CD4-positive, alpha-beta T cell treated with Interleukin-2 at 100 ng/mL for 4 hours (primary cell): Measurements from ENCODE around the gene TSPAN14.

ENCODE experiments used
- DNase-seq: peaks from one replicate; pipeline ENCODE4 v3.0.0-alpha.2; 2020; ENCODE audit warnings: low spot score

Gene TSPAN14

DNA sequence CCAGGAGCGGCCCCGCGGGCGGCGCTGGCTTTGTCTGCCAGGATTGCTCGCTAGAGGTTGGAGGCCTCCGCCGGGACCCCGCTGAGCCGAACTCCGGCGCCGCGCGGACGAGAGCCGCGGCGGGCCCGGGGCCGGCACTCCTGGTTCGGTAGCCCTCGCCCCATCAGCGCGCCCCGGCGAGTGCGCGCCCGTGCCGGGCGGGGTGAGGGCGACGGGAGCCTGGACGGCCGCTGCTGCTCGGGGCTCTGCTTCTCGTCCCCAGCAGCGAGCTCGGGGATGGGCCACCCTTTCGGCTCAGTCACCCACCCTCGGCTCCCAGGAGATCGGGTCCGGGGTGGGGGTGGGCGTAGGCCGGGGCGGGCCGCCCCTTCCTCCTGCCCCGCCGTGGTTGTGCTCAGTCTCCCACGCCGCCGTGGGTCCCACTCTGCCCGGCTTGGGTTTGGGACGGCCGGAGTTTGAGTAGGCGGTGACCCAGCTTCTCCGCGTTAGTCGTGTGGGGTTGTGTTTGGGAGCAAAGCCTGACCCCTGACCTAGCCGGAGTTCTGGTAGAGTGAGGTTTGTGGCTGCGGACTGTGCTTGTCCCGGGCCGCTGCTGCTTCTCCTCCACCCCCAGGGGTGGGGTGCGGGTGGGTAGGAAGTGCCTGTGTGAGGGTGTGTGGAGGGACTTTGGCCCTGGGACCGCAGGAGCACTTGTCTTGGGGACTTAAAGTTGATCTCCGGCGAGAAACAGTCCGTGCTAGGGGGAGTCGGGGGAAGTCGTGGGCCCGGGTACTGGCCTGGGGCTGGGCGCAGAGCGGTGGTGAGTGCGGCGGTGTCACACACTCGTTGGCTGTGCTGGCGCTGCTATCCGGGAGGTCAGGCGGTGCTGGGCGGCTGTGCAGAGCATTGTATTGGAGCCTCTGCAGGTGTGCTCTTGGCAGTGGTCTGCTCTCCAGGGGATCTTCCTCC lies 677 bp downstream of the TSPAN14 start:
- DNase-seq = no peak

DNA sequence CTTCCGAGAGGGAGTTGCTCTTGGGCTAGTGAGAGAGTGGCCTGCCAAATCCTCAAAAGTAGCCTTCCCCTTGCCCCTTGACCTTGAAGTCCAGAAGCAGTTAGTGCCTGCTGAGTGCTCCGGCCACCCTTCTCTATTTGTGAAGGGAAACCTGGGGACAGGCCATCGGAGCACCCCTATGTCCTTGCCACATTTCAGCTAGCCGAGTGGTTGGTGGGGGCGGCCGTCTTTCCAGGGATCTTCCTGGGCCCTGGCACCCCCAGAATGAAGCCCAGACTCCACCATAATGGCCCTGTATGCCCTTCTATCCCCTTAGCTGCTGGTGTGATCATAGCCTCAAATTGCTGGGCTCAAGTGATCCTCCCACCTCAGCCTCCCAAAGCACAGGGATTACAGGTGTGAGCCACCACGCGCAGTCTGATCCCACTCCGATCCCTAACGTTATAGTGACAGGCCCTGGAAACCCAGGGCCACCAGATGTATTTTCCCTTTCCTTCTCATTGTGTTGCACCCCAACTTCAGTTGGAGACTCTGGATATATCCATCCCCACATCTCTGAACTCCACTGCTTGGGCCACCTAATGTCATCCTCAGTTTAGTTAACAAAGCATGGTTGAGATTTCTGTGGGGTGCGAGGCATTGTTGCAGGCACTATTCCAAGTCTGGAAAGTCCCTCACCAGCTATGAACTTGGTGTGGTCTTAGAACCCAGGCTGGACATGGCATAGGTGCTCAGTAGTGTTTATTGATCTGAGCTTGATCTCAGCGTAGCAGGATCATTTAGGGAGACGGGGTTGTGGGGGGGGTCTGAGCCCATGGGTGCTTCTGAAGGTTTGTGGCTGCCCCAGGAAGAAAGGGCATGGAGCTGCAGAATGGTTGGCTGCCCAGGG lies 1.6 kb downstream of the TSPAN14 start:
- no peak for DNase-seq

DNA sequence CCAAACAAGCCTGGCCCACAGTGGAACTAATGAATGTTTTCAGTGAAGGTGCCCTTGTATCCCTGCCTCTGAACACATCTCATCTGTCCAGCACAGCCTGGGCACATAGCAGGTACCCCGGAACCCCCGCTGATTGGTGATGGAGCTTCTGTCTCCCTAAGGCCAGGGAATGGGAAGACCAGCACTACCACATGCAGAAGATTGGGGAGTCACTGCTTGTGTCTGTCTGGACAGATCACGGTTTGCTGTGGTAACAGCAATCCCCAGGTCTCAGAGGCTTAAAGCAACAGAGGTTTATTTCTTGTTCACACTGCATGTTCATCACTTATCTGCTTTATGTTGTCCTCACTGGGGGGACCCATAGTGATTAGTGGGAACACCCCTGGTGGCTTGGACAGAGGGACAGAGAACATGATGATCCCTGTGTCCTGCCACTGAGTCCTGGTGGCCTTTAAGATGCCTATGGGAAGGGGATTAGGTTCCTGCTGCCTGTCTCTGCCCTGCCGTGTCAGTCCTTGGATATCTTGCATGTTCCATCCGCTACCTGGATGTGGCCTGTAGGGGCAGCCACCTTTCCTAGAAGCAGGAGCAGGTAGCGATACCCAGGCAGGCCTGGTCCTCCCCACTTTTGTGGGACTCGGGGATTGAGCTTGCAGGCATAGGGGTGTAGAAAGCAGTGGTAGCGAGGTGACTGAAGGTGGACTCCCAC lies 3.6 kb downstream of the TSPAN14 start:
- DNase-seq = no peak

- no peak for DNase-seq
These were observed 4.1 kb downstream of the TSPAN14 start for GRCh38 chr10:80458263-80458625.

- no peak for DNase-seq
These were observed 4.5 kb downstream of the TSPAN14 start for GRCh38 chr10:80458638-80459037.

- peak; percentile 86 for DNase-seq
These were observed 5.1 kb downstream of the TSPAN14 start for GRCh38 chr10:80459047-80459865.

GRCh38 chr10:80460399-80461207 lies 6.5 kb downstream of the TSPAN14 start:
- no peak for DNase-seq

GRCh38 chr10:80461208-80462183 lies 7.4 kb downstream of the TSPAN14 start:
- DNase-seq = no peak

GRCh38 chr10:80462299-80462980 lies 8.3 kb downstream of the TSPAN14 start:
- DNase-seq = no peak

- DNase-seq = peak; percentile 59
These were observed 9.1 kb downstream of the TSPAN14 start for GRCh38 chr10:80462981-80463741.

DNA sequence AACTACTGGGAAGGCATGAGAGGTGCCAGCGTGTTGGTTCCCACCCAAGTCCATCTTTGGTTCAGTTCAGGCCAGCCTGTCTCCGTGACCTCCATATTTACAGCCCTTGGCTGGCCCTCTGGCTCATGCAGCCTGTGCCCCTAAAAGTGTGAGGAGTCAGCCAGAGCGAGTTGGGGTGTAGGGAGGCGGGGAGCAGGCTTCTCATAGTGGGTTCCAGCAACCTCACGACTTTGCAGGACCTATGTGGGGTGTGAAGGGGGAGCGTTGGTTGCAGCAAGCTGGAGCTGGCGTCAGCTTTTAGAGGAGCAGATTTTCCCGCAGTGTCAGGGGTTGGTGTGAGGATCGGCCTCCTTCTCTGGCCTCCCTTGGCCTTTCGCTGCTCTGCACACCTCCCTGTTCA lies 9.8 kb downstream of the TSPAN14 start:
- no peak for DNase-seq

GRCh38 chr10:80464557-80465450 lies 10.7 kb downstream of the TSPAN14 start:
- no peak for DNase-seq

DNA sequence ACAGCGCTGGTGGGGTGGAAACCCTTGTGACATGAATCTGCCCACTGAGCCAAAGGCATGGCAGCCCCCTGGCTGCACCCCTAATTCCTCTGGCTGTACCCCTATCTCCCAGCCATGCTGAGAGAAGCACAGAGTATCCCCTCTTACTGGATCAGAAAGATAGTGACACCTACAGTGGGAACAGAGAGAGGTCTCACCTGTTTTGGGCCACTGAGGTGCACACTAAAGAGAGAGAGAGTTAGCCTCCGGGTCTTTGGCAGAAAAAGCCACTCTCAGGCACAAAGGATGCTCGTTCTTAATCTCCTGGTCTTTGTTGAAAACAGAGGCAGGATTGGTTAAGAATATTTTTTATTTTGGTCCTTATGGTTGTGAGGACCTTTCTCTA lies 11.3 kb downstream of the TSPAN14 start:
- no peak for DNase-seq

- peak; percentile 78 for DNase-seq
These were observed 11.9 kb downstream of the TSPAN14 start for GRCh38 chr10:80465839-80466590.

GRCh38 chr10:80466724-80467326 lies 12.7 kb downstream of the TSPAN14 start:
- no peak for DNase-seq

GRCh38 chr10:80468002-80468401 lies 13.9 kb downstream of the TSPAN14 start:
- DNase-seq = peak; percentile 73
